ENCODE results near the gene STIL.

The STIL gene

DNA sequence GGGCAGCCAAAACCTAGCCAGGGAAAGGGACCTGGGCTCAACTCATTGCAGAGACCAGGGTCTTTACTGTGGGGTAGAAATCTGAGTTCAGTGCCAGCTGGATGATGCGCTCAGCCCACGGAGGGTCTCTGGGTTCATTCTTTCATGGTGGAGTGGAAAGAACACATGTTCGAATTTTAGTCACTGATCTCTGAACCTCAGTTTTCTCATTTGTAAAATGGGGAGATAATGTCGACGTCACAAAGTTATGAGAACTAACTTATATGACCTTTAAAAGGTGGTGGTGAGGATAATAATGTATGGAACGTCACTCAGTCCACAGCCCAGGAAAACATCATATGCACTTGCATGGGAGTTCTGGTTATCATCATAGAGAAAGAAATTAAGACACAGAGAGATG is 80.8 kb downstream of the STIL start:
- Histone ChIP-seq H3K4me3 (ENCODE audit: insufficient read length, low read depth) (no peak overlapping the region), H3K27me3 (ENCODE audit: insufficient read depth, insufficient read length) (peaks cover 76% of the 10 kb centered on the region), H3K9me3 (ENCODE audit: insufficient read depth, low read length) (no peaks in the 10 kb centered on the region), H3K36me3 (ENCODE audit: insufficient read depth, insufficient read length, low read length) (no peaks in the 10 kb centered on the region), H3K9ac (ENCODE audit: insufficient read length, low read depth) (no peak overlapping the region), H3K4me1 (ENCODE audit: insufficient read depth, insufficient read length) (peaks cover 20% of the 10 kb centered on the region)
- no peak for TF ChIP-seq YY1 (IDR thresholded peaks at IDR 0.05; ENCODE audit: insufficient read depth, insufficient read length)
- TF ChIP-seq SUZ12 (IDR thresholded peaks at IDR 0.05; ENCODE audit: extremely low read depth, insufficient read depth, insufficient read length): no peak
- no peak for TF ChIP-seq ZNF274 (IDR thresholded peaks at IDR 0.05; ENCODE audit: low read depth, low read length)
- no peak for DNase-seq (ENCODE audit: low read depth, low spot score)

DNA sequence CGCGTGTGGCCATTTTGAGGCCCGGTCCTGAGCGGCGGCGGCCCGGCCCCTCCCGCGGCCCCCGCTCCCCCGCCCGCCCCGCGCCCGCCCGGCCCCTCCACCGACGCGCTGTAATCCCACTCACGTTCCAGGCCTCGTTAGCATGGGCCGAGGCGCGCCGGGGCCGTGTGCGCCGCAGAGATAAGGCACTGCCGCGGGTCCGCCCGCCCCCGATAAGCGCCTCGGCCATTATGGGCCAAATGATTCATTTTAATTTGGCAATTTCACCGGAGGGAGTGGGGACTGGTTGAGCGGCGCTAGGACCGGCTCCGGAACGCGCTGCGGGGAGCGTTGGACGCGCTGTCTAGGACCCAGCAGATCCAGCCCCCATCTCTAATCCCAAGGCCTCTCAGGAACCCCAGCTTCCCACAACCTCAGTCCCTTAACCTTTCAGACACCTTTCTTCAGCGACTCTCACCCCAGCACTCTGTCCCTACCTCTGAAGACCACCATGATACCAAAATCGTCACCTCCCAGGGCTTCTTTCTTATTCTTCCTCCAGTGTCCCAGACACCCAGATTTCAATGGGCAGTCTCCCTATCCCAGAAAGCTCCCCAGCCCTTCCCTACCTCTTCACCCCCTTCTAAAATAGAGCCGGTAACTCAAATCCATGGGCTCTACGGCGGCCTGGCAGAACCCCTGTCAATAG is 81.6 kb downstream of the STIL start, which contains the start of gene TAL1:
Gene TAL1, minus strand, starts transcription at position 39 of the 688 bp plus-strand sequence. CDS start 6,337 bp downstream, outside the sequence.
- Histone ChIP-seq H3K27me3 (ENCODE audit: insufficient read depth, insufficient read length) (peaks cover 84% of the 10 kb centered on the region), H3K36me3 (ENCODE audit: insufficient read depth, insufficient read length, low read length) (no peaks in the 10 kb centered on the region), H3K4me3 (ENCODE audit: insufficient read length, low read depth) (peak within 1 kb of the TSS; percentile 20), H3K4me1 (ENCODE audit: insufficient read depth, insufficient read length) (peaks cover 20% of the 10 kb centered on the region), H3K9me3 (ENCODE audit: insufficient read depth, low read length) (no peaks in the 10 kb centered on the region), H3K9ac (ENCODE audit: insufficient read length, low read depth) (peak within 1 kb of the TSS; percentile 61)
- TF ChIP-seq SUZ12 (IDR thresholded peaks at IDR 0.05; ENCODE audit: extremely low read depth, insufficient read depth, insufficient read length) (peak; percentile 30), YY1 (IDR thresholded peaks at IDR 0.05; ENCODE audit: insufficient read depth, insufficient read length) (no peak)
- DNase-seq (ENCODE audit: low read depth, low spot score): no peak

DNA sequence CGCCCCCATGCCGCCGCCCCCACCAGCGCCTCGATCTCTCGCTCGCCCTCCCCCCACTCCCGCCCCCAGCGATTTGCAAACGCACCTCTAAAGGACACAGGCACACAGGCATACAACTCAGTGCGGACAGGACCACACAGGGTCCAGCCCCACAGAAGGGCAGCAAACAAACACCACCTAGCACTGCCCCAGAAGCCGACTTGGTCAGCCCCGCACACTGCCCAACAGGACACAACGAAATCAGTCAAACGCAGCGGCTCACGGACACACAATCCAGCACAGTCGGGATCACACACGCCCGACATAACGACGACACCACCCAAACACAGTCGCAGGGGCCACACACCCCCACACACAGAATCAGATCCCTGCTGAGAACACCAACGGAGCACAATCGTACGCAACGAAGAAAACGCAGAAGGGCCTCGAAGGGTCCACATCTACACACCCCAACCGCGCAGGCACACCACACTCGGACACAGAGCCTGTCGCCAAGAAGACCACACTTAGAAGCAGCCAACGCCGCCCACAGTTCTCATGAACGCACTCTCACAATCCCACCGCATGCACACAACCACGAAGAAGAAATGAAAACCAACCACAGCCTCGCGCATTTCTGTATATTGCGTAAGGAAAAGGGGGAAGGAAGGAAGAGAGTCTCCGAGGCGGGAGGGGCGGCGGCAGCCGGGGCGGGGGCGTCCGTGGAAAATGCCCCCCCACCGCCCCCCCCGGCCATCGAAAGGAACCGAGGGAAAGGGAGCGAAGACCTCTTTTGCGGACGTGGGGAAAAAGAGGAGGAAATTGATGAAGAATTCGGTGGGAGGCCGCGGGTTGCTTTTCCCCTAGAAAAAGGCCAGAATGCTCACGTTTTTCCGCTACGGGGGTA is 82.4 kb downstream of the STIL start:
- peaks cover 92% of the 10 kb centered on the region for H3K27me3 ChIP-seq (ENCODE audit: insufficient read depth, insufficient read length)
- H3K4me3 ChIP-seq (ENCODE audit: insufficient read length, low read depth): peak overlapping the region; percentile 16
- no peak for DNase-seq (ENCODE audit: low read depth, low spot score)
- peak; percentile 58 for TF ChIP-seq SUZ12 (IDR thresholded peaks at IDR 0.05; ENCODE audit: extremely low read depth, insufficient read depth, insufficient read length)
- no peak for TF ChIP-seq ZNF274 (IDR thresholded peaks at IDR 0.05; ENCODE audit: low read depth, low read length)
- no peak for TF ChIP-seq YY1 (IDR thresholded peaks at IDR 0.05; ENCODE audit: insufficient read depth, insufficient read length)
- H3K36me3 ChIP-seq (ENCODE audit: insufficient read depth, insufficient read length, low read length): no peaks in the 10 kb centered on the region
- peak overlapping the region; percentile 61 for H3K9ac ChIP-seq (ENCODE audit: insufficient read length, low read depth)
- no peaks in the 10 kb centered on the region for H3K9me3 ChIP-seq (ENCODE audit: insufficient read depth, low read length)
- H3K4me1 ChIP-seq (ENCODE audit: insufficient read depth, insufficient read length): peaks cover 20% of the 10 kb centered on the region

DNA sequence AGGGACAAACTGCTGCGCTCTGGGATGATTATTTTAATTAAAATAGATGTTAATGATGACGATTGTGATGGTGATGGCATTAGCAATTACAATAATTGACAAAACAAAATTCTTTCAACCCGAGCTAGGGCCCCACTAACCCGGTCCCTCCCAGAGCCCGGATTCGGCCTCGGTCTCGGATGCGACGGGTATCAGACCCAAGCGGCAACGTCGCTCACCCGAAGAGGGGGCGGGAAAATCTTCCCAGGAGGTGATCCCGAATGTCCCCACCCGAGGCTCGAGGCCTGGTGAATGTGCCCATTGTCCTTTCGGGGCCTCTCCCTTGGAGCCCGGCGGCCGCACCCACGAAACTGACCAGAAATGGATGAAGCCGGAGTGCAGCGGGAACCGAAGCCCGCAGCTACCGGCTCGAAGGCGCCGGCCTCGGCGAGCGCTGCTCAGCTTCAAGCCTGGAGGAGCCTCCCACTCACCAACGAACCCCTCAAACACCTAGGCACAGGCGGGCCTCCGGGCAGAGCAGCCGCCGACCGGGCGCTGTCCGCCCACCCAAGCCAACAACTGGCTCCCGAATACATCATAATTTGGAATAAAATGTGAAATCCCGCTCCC is 83.2 kb downstream of the STIL start:
- peak overlapping the region; percentile 18 for H3K4me3 ChIP-seq (ENCODE audit: insufficient read length, low read depth)
- no peak overlapping the region for H3K9ac ChIP-seq (ENCODE audit: insufficient read length, low read depth)
- no peaks in the 10 kb centered on the region for H3K36me3 ChIP-seq (ENCODE audit: insufficient read depth, insufficient read length, low read length)
- H3K27me3 ChIP-seq (ENCODE audit: insufficient read depth, insufficient read length): peaks cover 98% of the 10 kb centered on the region
- H3K4me1 ChIP-seq (ENCODE audit: insufficient read depth, insufficient read length): peaks cover 20% of the 10 kb centered on the region
- H3K9me3 ChIP-seq (ENCODE audit: insufficient read depth, low read length): no peaks in the 10 kb centered on the region
- no peak for DNase-seq (ENCODE audit: low read depth, low spot score)
- no peak for TF ChIP-seq YY1 (IDR thresholded peaks at IDR 0.05; ENCODE audit: insufficient read depth, insufficient read length)
- TF ChIP-seq SUZ12 (IDR thresholded peaks at IDR 0.05; ENCODE audit: extremely low read depth, insufficient read depth, insufficient read length): peak; percentile 94

DNA sequence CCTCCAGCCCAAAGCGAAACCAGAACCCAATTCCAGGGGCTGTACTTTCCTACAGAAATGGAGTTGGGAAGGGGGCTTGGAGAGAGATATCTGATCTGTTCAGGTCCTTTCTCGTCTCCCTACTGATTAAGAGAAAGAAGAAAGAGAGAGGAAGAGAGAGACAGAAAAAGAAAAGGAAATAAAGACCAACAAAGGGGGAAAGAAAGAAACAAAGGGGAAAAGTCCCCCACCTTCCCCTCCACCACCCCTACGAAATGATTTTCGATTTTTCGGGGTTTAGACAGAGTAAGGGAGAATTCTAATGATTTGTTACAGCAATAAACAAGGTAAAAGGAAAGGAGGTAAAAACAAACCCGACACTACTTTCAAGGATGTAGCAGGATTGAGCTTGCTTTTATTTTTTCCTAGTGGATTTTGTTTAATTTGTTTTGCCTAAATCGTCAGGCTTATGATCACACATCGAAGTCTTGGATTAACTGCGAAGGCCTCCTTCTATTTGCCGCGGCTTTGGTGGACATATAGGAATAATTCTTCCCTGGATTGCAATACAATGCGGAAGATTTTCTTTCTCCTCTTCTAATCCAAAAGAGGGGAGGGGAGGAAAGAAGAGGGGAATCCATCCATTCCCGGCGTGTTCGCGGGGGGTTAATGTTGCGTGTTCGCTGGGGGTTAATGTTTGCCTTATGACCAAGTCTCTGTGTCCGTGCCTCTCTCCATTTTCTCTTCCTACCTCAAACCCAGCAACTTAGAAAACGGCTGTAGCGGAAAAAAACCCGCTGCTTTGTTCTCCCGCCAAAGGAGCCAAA is 83.9 kb downstream of the STIL start:
- Histone ChIP-seq H3K4me1 (ENCODE audit: insufficient read depth, insufficient read length) (peaks cover 20% of the 10 kb centered on the region), H3K4me3 (ENCODE audit: insufficient read length, low read depth) (peak overlapping the region; percentile 18), H3K36me3 (ENCODE audit: insufficient read depth, insufficient read length, low read length) (no peaks in the 10 kb centered on the region), H3K9ac (ENCODE audit: insufficient read length, low read depth) (no peak overlapping the region), H3K27me3 (ENCODE audit: insufficient read depth, insufficient read length) (peaks cover 99% of the 10 kb centered on the region), H3K9me3 (ENCODE audit: insufficient read depth, low read length) (no peaks in the 10 kb centered on the region)
- TF ChIP-seq SUZ12 (IDR thresholded peaks at IDR 0.05; ENCODE audit: extremely low read depth, insufficient read depth, insufficient read length) (peak; percentile 37), YY1 (IDR thresholded peaks at IDR 0.05; ENCODE audit: insufficient read depth, insufficient read length) (no peak)
- no peak for DNase-seq (ENCODE audit: low read depth, low spot score)

DNA sequence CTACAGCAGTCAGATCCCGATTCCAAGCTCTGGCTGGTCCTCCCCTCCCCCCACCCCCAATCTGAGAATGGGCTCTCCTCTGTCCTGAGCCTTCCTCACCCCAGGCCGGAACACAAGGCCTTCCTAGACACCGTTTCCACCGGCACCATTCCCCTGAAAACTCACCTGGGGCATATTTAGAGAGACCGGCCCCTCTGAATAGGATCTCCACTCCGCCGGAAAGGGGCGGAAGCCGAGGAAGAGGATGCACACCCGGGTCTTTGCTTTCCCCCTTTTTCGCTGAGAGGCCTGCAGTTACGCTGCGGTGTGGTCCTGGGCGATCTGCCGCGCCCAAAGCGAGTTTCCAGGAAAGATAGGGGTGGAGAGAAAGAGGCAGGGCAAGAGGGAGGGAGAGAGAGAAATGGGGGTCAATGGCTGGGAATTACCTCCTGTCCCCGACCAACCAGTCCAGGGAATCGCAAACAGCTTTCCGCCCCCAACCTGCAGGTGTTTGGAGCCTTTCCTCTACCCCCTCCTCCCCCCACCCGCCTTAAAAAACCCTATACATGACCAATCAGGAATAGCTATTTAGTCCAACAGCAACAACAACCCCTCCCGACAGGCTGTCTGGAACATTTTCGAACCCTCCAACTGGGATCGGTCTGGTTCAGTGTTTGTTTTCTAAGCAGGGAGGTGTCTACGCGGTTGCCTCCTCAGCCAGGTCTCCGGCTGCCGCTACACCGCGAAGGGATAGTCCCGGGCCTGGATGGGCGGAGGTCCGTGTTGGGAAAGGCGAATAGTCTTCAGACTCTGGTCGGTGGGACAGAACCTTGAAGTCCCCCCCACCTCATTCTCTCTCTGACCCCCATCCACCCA is 84.7 kb downstream of the STIL start:
- peak overlapping the region; percentile 4 for H3K9ac ChIP-seq (ENCODE audit: insufficient read length, low read depth)
- no peak for TF ChIP-seq ZNF274 (IDR thresholded peaks at IDR 0.05; ENCODE audit: low read depth, low read length)
- TF ChIP-seq SUZ12 (IDR thresholded peaks at IDR 0.05; ENCODE audit: extremely low read depth, insufficient read depth, insufficient read length): peak; percentile 86
- TF ChIP-seq YY1 (IDR thresholded peaks at IDR 0.05; ENCODE audit: insufficient read depth, insufficient read length): no peak
- peaks cover 26% of the 10 kb centered on the region for H3K4me1 ChIP-seq (ENCODE audit: insufficient read depth, insufficient read length)
- DNase-seq (ENCODE audit: low read depth, low spot score): no peak
- H3K36me3 ChIP-seq (ENCODE audit: insufficient read depth, insufficient read length, low read length): no peaks in the 10 kb centered on the region
- peaks cover 100% of the 10 kb centered on the region for H3K27me3 ChIP-seq (ENCODE audit: insufficient read depth, insufficient read length)
- no peaks in the 10 kb centered on the region for H3K9me3 ChIP-seq (ENCODE audit: insufficient read depth, low read length)
- H3K4me3 ChIP-seq (ENCODE audit: insufficient read length, low read depth): peak overlapping the region; percentile 9
